Duodenal mucosa (tissue), 2 donors: ENCODE measurements around the gene MAK.
A peak's percentile ranks its signal among the peaks of the same experiment; 100 is the strongest.
"Not testable (repeated sequence)": the region's sequence is repeated elsewhere in the genome, so short reads cannot be mapped to it uniquely, and the experiment has no call there.

Experiments
- H3K27ac ChIP-seq: one replicate; pipeline ENCODE4 v1.7.0; 2013; ENCODE audit warnings: low read depth, low read length
- H3K27me3 ChIP-seq, 2 donors: one replicate each; pipeline ENCODE4 v1.7.0; 2013; ENCODE audit warnings: low read length in 2 of 2, control low read depth in 1 of 2; ENCODE audit not compliant: insufficient read depth in 2 of 2, control insufficient read depth in 1 of 2
- H3K36me3 ChIP-seq, 2 donors: one replicate each; pipeline ENCODE4 v1.7.0; 2013; ENCODE audit warnings: low read length in 2 of 2, control low read depth in 1 of 2; ENCODE audit not compliant: insufficient read depth in 2 of 2, control insufficient read depth in 1 of 2
- H3K4me1 ChIP-seq, 2 donors: one replicate each; pipeline ENCODE4 v1.7.0; 2013; ENCODE audit warnings: low read length in 2 of 2, control low read depth in 1 of 2; ENCODE audit not compliant: insufficient read depth in 2 of 2, control insufficient read depth in 1 of 2
- H3K4me3 ChIP-seq, 2 donors: one replicate each; pipeline ENCODE4 v1.7.0; 2013; ENCODE audit warnings: low read length in 2 of 2, low read depth in 1 of 2
- H3K9ac ChIP-seq, 2 donors: one replicate each; pipeline ENCODE4 v1.7.0; 2013; ENCODE audit warnings: low read length in 2 of 2, low read depth in 1 of 2
- H3K9me3 ChIP-seq, 2 donors: one replicate each; pipeline ENCODE4 v1.7.0; 2013; ENCODE audit warnings: low read length in 2 of 2, control low read depth in 1 of 2; ENCODE audit not compliant: control insufficient read depth in 1 of 2

The MAK gene

DNA sequence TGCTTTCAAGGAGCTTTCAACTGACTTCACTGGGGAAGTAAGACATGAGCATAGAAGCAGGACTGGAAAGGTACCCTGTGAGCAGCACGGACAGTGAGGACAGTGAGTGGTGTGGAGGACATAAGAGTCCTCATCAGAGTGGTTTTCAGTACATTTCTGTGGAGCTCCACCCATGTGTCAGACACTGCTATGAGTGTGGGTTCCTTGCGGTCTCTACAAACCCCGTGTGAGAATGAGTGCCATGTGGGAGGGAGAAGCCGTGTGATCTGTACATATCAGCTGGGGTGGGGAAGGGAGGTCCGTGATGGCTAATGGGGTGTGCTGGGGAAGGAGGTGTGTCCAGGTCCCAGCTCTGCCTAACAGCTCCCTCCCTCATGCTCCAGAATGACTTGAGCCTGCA, 86.6 kb downstream of the MAK start:
- peaks cover 24 to 55% of the 10 kb centered on the region in 2 donors for H3K36me3 ChIP-seq
- H3K4me1 ChIP-seq, result peaks cover 22 to 24% of the 10 kb centered on the region in 2 donors
- H3K9me3 ChIP-seq, H3K27ac ChIP-seq, H3K4me3 ChIP-seq, H3K27me3 ChIP-seq, H3K9ac ChIP-seq: not testable (repeated sequence)

DNA sequence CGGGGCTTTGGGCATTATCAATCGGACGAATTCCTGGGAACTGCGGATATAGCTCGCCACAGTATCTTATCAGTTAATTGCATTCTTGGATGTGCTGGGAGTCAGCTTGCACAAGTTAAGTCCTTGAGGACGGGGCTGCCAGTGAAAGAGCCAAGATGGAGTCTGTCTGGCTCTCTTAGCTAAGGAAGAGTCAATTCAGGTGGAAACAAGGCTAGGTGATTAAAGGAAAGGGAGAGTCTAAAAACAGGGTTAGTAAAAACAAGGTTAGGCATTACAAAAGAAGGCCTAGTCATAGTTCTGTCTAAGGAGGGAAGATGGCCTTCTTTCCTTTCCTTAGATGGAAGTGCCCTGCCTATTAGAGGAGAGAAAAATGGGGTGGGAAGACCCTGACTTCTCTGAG, 87.8 kb downstream of the MAK start:
- not testable (repeated sequence) for H3K27me3 ChIP-seq, H3K9ac ChIP-seq, H3K27ac ChIP-seq, H3K4me3 ChIP-seq, H3K9me3 ChIP-seq
- Histone ChIP-seq H3K36me3 (peaks cover 24 to 46% of the 10 kb centered on the region in 2 donors), H3K4me1 (peaks cover 25 to 26% of the 10 kb centered on the region in 2 donors)

DNA sequence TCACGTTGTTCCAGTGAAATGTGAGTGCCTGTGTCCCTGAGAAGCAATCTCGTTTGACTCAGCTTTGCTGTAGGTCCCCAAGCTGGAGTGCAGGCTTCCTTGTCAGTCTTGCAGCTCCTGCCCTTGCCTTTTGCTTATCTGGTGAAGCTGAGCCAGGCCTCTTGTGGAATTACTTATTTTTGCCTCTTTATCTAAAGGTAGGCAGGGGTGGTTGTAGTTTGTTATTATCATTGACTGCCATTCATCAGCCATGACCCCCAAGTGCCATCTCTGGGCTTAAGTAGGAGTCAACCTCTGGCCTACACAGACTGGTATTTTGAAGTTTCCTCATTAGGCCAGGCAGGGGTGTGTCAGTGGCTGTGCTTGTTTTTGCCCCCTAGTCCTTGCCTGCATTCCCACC, 88.6 kb downstream of the MAK start:
- no peak overlapping the region for H3K4me3 ChIP-seq
- peaks cover 25 to 26% of the 10 kb centered on the region in 2 donors for H3K4me1 ChIP-seq
- H3K9ac ChIP-seq, result no peak overlapping the region
- H3K9me3 ChIP-seq, result no peaks in the 10 kb centered on the region
- no peak overlapping the region for H3K27ac ChIP-seq
- H3K27me3 ChIP-seq, result no peaks in the 10 kb centered on the region
- H3K36me3 ChIP-seq, result peaks cover 16 to 38% of the 10 kb centered on the region in 2 donors

DNA sequence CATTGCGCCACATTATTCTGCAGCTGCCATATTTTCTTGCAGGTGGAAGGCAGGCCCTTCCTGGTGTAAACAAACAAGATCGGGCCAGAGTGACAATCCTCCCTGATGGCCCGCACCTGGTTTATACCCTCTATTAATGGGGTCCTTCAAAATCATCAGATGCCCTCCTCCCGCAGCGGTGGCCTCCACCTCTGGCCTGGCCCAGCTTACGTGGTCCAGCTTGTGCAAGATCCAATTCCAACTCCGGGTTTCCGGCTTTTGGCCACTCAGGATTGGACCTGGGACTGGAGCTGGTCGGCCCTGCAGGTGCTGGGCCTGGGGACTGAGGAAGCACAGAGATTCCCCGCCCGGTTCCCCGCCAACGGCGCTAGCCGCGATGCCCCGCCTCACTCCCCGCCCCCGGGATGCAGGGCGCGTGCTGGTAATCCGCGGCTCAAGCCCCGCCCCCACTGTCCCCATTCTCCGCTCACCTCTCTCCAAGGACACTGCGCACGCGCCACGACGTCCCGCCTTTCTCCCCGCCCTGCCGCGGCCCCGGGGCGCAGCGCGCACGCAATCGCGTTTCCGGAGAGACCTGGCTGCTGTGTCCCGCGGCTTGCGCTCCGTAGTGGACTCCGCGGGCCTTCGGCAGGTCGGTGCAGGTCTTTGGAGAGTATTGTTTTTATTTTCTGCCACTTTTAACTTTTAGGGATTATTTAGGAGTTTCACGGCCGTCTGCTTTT, 90.9 kb downstream of the MAK start, which contains the start of gene TMEM14B:
Gene TMEM14B (plus strand): TSS at position 555 of the 722 bp plus-strand sequence. CDS start 1,441 bp downstream, outside the sequence.
- Histone ChIP-seq H3K27me3 (no peaks in the 10 kb centered on the region), H3K4me3 (peak within 1 kb of the TSS; percentile 80 to 98), H3K4me1 (peaks cover 25 to 26% of the 10 kb centered on the region in 2 donors), H3K9me3 (no peaks in the 10 kb centered on the region), H3K27ac (peak within 1 kb of the TSS; percentile 52), H3K9ac (peak within 1 kb of the TSS; percentile 89 to 97), H3K36me3 (peaks cover 0 to 15% of the 10 kb centered on the region in 2 donors)

DNA sequence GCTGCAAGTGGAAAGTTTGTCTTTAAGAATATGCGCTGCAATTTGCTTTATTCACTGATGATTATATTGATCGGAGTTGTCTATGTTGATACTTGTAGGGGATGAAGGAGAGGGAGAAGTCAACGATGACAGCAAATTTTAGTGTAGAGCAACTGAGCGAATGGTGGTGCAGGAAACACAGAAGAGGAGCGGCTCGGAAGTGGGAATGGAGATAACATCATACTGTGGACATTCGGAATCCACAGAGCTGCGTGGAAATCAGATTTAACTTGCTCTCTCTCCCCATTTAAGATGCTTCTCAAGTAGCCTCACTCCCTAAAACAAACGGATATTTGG, 91.5 kb downstream of the MAK start:
- Histone ChIP-seq H3K36me3 (peaks cover 0 to 14% of the 10 kb centered on the region in 2 donors), H3K27ac (peak overlapping the region; percentile 36), H3K4me3 (peak overlapping the region; percentile 80 to 98), H3K9ac (peak overlapping the region; percentile 58 to 74), H3K9me3 (no peaks in the 10 kb centered on the region), H3K27me3 (no peaks in the 10 kb centered on the region), H3K4me1 (peaks cover 25 to 26% of the 10 kb centered on the region in 2 donors)

DNA sequence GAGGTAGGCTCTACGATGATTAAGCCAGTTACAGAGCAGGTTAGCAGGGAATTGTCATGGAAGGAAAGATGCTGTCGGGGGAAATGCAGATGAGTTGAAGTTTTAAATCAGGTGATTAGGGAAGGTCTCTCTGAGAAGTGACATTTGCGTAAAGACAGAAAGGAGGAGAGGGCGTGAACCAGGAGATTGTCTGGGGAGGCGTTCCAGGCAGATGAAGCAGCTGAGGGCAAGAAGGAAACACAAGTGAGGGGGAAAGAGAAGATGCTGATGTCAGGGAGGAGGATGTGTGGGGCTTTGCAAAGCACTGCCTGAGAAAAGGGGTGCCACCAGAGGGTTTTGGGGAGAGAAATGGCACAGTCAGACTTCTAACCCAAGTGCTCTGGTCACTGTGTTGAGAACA, 93.2 kb downstream of the MAK start:
- Histone ChIP-seq H3K9ac (no peak overlapping the region), H3K4me1 (peaks cover 25 to 26% of the 10 kb centered on the region in 2 donors), H3K27me3 (no peaks in the 10 kb centered on the region), H3K9me3 (no peaks in the 10 kb centered on the region), H3K4me3 (no peak overlapping the region), H3K27ac (no peak overlapping the region), H3K36me3 (no peaks in the 10 kb centered on the region)

DNA sequence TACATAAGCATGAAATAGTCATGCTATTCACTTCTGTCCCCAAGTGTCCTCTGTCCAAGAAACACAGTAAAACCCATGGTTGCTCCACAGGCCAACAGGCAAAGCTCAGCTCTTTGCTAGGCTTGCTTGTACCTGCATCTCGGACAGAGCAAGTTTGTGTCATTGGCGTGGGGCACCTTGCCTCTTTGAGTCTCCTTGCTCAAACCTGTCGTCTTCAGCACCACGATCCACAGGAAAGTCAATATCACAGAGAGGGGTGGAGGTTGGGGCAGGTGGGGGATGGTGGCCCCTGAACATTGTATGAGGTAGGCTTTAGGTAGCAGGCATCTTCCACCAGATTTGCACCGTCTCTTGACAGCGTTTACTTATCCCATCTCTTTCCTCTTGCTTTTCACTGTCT, 94.8 kb downstream of the MAK start:
- H3K4me3 ChIP-seq, result no peak overlapping the region
- H3K4me1 ChIP-seq, result peaks cover 10 to 11% of the 10 kb centered on the region in 2 donors
- no peaks in the 10 kb centered on the region for H3K9me3 ChIP-seq
- no peak overlapping the region for H3K27ac ChIP-seq
- H3K36me3 ChIP-seq, result no peaks in the 10 kb centered on the region
- no peaks in the 10 kb centered on the region for H3K27me3 ChIP-seq
- H3K9ac ChIP-seq, result no peak overlapping the region

DNA sequence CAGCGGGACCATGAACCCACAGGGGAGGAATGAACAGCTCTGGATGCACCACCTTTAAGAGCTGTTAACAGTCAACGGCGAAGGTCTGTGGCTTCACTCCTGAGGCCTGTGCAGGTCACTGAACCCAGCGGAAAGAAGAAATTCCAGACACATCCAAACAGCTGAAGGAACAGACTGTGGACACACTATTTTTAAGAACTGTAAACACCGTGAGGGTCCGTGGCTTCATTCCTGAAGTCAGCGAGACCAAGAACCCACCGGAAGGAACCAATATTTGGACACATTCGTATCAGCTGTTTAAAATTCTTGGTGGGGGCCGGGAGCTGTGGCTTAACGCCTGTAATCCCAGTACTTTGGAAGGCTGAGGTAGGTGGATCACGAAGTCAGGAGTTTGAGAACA, 96.1 kb downstream of the MAK start:
- H3K9me3 ChIP-seq, result no peaks in the 10 kb centered on the region
- H3K27me3 ChIP-seq, result no peaks in the 10 kb centered on the region
- no peak overlapping the region for H3K9ac ChIP-seq
- H3K4me1 ChIP-seq, result peaks cover 7% of the 10 kb centered on the region in 2 donors
- no peak overlapping the region for H3K4me3 ChIP-seq
- H3K36me3 ChIP-seq, result no peaks in the 10 kb centered on the region
- H3K27ac ChIP-seq, result no peak overlapping the region

DNA sequence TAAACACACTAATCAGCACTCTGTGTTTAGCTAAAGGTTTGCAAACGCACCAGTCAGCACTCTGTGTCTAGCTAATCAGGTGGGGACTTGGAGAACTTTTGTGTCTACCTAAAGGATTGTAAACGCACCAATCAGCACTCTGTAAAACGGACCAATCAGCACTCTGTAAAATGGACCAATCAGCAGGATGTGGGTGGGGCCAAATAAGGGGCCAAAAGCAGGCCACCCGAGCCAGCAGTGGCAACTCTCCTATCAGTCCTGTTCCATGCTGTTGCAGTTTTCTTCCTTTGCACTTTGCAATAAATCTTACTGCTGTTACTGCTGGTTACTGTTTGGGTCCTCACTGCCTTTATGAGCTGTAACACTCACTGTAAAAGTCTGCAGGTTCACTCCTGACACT, 96.7 kb downstream of the MAK start:
- H3K4me1 ChIP-seq, H3K27me3 ChIP-seq: not testable (repeated sequence)

DNA sequence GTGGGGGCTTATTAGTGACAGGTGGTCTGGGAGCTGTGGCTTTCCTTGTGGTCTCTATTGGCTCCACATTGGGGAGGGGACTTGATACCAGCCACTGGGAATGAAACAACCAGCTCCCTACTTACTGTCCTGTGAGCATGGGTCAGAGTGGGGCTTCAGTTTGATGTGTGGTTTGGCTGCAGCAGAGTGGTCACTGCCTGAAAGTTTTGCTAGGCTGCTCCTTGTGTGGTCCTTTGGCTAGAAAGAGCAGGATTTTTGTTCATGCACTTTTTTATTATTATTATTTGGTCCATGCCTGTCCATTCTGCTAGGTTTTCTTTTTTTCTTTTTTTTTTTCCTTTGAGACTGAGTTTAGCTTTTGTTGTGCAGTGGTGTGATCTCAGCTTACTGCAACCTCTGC, 98.3 kb downstream of the MAK start:
- H3K36me3 ChIP-seq, result no peaks in the 10 kb centered on the region
- no peaks in the 10 kb centered on the region for H3K27me3 ChIP-seq
- H3K4me3 ChIP-seq, result no peak overlapping the region
- H3K27ac ChIP-seq, result no peak overlapping the region
- H3K4me1 ChIP-seq, result no peaks in the 10 kb centered on the region
- H3K9me3 ChIP-seq, result no peaks in the 10 kb centered on the region
- no peak overlapping the region for H3K9ac ChIP-seq

More for the DNA sequence above, 96.7 kb downstream of the MAK start:
- H3K9me3 ChIP-seq, H3K36me3 ChIP-seq, H3K4me3 ChIP-seq, H3K27ac ChIP-seq, H3K9ac ChIP-seq: not testable (repeated sequence)
